ENCODE data around the gene RBBP5. TPM values are rescaled to one million over a fixed set of nuclear protein-coding genes. Genes with fewer than 3 reads are reported as not detected.

RBBP5 gene
- total RNA-seq, 2 experiments from 2014 or later: 14.8 to 15.6 TPM

GRCh38 chr1:205109269-205109668, 12.5 kb downstream of the RBBP5 start:
- no peak overlapping the region for H3K4me3 ChIP-seq (ENCODE audit: low read length)
- Mint-ChIP-seq H3K9me3 (no peaks in the 10 kb centered on the region), H3K36me3 (ENCODE audit: low read depth) (peaks cover 81% of the 10 kb centered on the region), H3K27ac (peak overlapping the region; percentile 37), H3K4me3 (no peak overlapping the region), H3K4me1 (ENCODE audit: low read depth) (peaks cover 15% of the 10 kb centered on the region), H3K27me3 (no peaks in the 10 kb centered on the region)
- intact Hi-C loops (cut with DNase I, micrococcal nuclease): no loop called here
- no peaks in the 10 kb centered on the region for H3K9me3 ChIP-seq (ENCODE audit: control insufficient read depth in 1 of 2, insufficient read depth in 1 of 2, low read length in 2 of 2)
- peaks cover 59% of the 10 kb centered on the region for H3K36me3 ChIP-seq (ENCODE audit: insufficient read depth, low read length)
- TF ChIP-seq CTCF (IDR thresholded peaks at IDR 0.05): no peak
- no peaks in the 10 kb centered on the region for H3K27me3 ChIP-seq (ENCODE audit: control insufficient read depth in 1 of 2, insufficient read depth in 2 of 2, low read length in 2 of 2)
- H3K4me1 ChIP-seq (ENCODE audit: insufficient read depth, low read length): no peaks in the 10 kb centered on the region
- H3K27ac ChIP-seq (ENCODE audit: low read depth in 1 of 2, low read length in 2 of 2): no peak overlapping the region
- ATAC-seq (ENCODE audit: poor library complexity) (no peak), DNase-seq (no peak)
- ChIA-PET CTCF (interaction anchor here (1.5 to 1.8 kb wide), 3 partner anchors 19 to 146 kb away, joined by 4 to 6 read pairs (median 6); no protein-coding TSS in a partner anchor), POLR2A (interaction anchor here (1.1 to 1.5 kb wide), 2 partner anchors 13 to 102 kb away, joined by 4 to 9 read pairs; partner anchors contain the start of genes DSTYK and RBBP5)

DNA sequence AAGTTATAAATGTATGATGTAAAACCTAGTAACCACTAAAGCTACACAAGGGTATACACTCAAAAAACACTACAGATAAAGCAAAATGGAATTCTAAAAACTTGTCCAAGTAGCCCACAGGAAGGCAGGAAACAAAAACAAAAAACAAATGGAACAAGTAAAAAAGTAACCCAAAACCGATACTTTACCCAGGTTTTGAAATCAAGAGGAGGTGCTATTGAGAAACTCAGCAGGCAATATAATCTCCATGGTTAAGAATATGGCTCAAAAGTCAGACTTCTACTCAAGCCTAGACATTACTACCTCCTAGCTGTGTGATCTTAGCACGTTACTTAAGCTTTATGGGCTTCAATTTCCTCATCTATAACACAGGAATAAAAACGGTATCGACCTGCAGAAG, 13.3 kb downstream of the RBBP5 start:
- no peaks in the 10 kb centered on the region for H3K9me3 ChIP-seq (ENCODE audit: control insufficient read depth in 1 of 2, insufficient read depth in 1 of 2, low read length in 2 of 2)
- no peaks in the 10 kb centered on the region for H3K27me3 Mint-ChIP-seq
- POLR2A ChIA-PET: no interaction called here
- peaks cover 15% of the 10 kb centered on the region for H3K4me1 Mint-ChIP-seq (ENCODE audit: low read depth)
- no peaks in the 10 kb centered on the region for H3K9me3 Mint-ChIP-seq
- no peak for ATAC-seq (ENCODE audit: poor library complexity)
- TF ChIP-seq CTCF (IDR thresholded peaks at IDR 0.05): no peak
- intact Hi-C loops (cut with DNase I, micrococcal nuclease): no loop called here
- CTCF ChIA-PET: interaction anchor here (1.7 kb wide), 1 partner anchor 18 kb away, joined by 4 read pairs; no protein-coding TSS in a partner anchor
- no peak overlapping the region for H3K4me3 Mint-ChIP-seq
- H3K4me1 ChIP-seq (ENCODE audit: insufficient read depth, low read length): no peaks in the 10 kb centered on the region
- H3K27me3 ChIP-seq (ENCODE audit: control insufficient read depth in 1 of 2, insufficient read depth in 2 of 2, low read length in 2 of 2): no peaks in the 10 kb centered on the region
- DNase-seq: no peak
- H3K36me3 Mint-ChIP-seq (ENCODE audit: low read depth): peaks cover 82% of the 10 kb centered on the region
- no peak overlapping the region for H3K27ac ChIP-seq (ENCODE audit: low read depth in 1 of 2, low read length in 2 of 2)
- H3K36me3 ChIP-seq (ENCODE audit: insufficient read depth, low read length): peaks cover 62% of the 10 kb centered on the region
- no peak overlapping the region for H3K4me3 ChIP-seq (ENCODE audit: low read length)
- H3K27ac Mint-ChIP-seq: peak overlapping the region; percentile 37

GRCh38 chr1:205107327-205107726, 14.5 kb downstream of the RBBP5 start:
- POLR2A ChIA-PET: no interaction called here
- Mint-ChIP-seq H3K4me3 (no peak overlapping the region), H3K27ac (no peak overlapping the region), H3K4me1 (ENCODE audit: low read depth) (peaks cover 16% of the 10 kb centered on the region), H3K36me3 (ENCODE audit: low read depth) (peaks cover 84% of the 10 kb centered on the region), H3K9me3 (no peaks in the 10 kb centered on the region), H3K27me3 (no peaks in the 10 kb centered on the region)
- H3K4me3 ChIP-seq (ENCODE audit: low read length): no peak overlapping the region
- no peak for TF ChIP-seq CTCF (IDR thresholded peaks at IDR 0.05)
- H3K36me3 ChIP-seq (ENCODE audit: insufficient read depth, low read length): peaks cover 65% of the 10 kb centered on the region
- CTCF ChIA-PET: no interaction called here
- no peaks in the 10 kb centered on the region for H3K9me3 ChIP-seq (ENCODE audit: control insufficient read depth in 1 of 2, insufficient read depth in 1 of 2, low read length in 2 of 2)
- ATAC-seq (ENCODE audit: poor library complexity) (no peak), DNase-seq (no peak)
- no peak overlapping the region for H3K27ac ChIP-seq (ENCODE audit: low read depth in 1 of 2, low read length in 2 of 2)
- no peaks in the 10 kb centered on the region for H3K27me3 ChIP-seq (ENCODE audit: control insufficient read depth in 1 of 2, insufficient read depth in 2 of 2, low read length in 2 of 2)
- H3K4me1 ChIP-seq (ENCODE audit: insufficient read depth, low read length): no peaks in the 10 kb centered on the region
- intact Hi-C loops (cut with DNase I, micrococcal nuclease): no loop called here

Measured in CD4-positive, alpha-beta T cell (primary cell).